GM21786 (cell line): Measurements from ENCODE around the gene NPVF.
A peak's percentile ranks its signal among the peaks of the same experiment; 100 is the strongest.

ENCODE experiments used
- ATAC-seq: cut with Tn5 transposase; IDR thresholded peaks from one replicate; pipeline ENCODE4 v1.9.1; 2021; ENCODE audit not compliant: unreplicated experiment

NPVF gene, protein sequence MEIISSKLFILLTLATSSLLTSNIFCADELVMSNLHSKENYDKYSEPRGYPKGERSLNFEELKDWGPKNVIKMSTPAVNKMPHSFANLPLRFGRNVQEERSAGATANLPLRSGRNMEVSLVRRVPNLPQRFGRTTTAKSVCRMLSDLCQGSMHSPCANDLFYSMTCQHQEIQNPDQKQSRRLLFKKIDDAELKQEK

DNA sequence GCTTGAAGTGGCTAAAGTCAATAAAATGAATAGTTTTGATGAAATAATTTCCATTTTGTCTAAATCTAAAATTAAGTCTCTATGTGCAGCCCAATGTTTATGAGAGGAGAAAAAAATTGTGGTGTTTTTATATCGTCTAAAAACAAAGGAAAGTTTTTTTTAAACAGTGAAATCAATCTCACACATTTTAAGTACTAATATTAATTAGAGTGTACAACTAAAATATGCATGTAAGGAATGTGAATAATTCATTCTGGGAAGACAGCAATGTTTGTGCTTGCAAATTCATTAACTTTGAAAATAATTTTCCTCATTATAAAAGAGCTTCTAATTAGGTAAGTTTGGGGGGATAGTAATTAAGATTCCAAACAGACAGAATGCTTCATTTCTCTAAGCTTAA, at the start of gene NPVF:
NPVF (minus strand) TSS at position 101 of the 400 bp plus-strand sequence; CDS start at position 54, 47 bp downstream.
- ATAC-seq, result no peak

DNA sequence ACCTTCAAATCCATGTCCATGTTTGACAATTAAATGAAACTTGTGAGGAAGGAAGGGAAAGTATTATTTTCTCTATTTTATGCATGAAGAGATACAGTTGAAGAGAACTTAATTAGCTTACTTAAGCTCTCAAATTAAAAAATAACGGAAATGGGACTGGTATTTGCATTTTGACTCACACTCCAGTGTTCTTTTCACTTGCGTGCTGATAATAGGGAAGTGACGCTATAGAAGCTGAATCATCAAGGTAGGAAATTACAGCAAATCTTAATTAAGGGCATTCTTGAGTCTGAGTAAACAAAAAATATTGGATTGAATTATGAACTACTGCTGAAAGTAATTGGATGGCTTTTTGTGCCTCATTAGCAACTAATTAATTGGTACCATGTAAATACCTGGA, 44.0 kb upstream of the NPVF start:
- no peak for ATAC-seq

DNA sequence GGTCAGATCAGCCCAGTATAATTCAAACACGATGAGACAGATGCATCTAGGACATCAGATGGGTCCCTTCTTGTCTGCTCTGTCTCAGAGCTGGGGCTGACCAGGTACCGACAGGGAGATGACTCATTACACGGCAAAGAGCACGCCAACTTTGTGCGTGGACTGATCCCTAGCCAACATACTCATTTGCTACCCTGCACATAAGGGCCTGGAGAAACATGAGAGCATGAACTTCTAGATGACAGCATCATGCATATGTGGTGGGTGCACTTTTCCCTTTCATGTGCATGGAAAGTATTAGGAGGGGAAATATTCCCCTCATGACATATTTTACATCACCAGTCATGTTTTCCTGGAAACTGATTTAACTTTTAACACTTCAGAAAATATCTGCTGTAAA, 35.1 kb upstream of the NPVF start:
- no peak for ATAC-seq

DNA sequence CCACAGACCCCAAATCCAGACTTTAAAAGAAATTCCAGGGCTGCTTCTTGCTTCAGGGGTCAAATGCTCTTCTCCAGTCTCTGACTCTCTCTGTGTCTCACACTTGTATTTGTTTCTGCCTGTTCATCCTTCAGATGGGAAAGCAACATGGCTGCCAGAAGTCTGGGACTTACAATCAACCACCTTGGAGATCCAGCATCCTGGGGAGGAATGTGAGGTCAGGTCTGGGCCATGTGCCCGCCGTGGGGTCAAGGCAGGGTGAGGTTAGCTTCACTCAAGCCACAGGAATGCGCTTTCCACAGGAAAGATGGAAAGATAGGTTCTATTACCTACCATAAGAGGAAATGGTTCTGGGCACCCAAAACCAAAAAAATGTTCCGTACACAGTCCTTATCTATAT, 34.3 kb upstream of the NPVF start:
- ATAC-seq, result no peak

DNA sequence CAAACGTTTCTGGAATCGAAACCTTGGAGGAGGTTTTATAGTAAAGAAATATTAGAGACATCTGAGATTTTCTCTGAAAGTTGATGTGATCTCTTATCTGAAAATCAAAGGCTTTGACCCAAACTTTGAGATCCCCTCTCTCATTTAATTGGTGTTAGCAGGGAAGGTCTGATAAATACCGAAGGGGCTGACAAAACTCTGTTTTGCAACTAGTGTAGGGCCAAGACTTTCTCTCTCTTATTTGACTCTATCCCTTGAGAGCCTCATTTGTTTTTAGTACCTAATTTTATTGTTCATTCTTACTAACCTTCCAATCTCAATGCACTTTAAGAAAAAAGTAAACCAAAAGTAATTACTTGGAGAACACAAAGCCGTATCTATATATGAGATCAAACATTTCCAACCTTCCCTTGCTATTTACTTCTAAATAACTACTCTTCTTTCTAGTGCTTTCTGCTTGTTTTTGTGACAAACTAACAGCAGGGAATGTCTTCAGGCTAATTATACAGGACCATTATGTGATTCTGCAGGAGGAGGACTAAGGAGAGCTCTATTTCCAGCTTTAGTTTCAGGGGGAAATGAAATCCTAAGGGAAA, 33.4 kb upstream of the NPVF start:
- ATAC-seq, result no peak

DNA sequence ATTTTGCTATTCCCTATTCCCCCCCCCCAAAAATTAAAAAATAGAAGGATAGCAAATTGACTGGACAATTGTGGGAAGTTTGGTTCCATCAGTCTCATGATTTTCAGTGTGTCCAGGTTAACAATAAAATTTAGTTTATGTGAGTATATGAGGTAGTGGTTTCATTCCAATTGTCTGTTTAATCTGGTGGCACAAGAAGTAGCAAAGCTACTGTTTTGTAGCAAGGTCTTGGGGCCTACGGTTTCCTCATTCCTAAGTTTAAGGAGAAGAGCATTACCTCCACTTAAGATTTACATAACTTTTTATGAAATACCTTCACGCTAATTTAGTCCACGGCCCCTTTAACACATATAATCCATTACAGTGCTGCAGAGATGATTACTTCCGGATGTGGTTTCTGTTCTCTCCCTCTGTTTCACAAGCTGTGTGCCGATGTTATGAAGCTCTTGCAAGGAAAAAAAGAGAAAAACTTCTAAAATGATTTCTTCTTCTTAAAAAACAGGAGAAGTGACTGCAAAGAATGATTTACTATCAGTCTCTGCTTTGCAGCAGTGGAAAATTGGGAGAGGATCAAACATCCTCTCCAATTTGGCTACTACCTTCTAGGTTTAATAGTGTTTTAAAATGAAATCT, 32.7 kb upstream of the NPVF start:
- ATAC-seq, result peak; percentile 68

DNA sequence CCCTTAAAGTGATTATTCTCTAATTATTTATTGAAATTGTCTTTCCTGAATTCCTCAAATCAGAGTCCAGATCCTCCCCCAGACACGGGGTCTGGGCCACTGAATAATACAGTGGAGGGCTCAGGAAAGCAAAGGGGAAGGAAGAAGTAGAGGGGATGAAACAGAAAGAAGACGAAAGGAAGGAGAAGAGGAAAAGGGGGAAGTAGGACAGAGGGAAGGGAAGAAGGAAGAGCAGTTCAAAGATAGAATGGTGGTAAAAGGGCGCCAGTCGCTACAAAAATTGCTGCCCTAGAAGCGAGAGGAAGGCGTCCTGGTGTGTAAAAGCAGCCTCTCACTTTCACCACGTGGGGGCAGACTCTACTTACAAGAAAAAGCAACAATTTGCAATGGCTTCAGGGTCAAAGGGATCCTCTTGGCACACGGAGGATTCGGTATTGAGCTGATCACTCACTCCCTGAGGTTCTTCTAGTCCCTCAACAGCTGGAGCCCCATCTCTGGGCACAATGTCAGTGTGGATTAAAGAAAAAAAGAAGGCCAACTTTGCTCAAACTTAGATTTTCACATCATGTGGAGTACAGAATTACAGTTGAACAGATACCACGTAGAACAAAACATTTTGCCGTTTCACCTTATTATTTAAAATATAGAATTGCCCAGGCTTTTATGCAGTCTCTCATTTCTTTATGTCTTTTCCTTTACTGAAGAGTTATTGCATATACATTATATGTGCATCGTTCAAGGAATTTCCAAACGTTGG, 31.4 kb upstream of the NPVF start:
- ATAC-seq, result no peak

DNA sequence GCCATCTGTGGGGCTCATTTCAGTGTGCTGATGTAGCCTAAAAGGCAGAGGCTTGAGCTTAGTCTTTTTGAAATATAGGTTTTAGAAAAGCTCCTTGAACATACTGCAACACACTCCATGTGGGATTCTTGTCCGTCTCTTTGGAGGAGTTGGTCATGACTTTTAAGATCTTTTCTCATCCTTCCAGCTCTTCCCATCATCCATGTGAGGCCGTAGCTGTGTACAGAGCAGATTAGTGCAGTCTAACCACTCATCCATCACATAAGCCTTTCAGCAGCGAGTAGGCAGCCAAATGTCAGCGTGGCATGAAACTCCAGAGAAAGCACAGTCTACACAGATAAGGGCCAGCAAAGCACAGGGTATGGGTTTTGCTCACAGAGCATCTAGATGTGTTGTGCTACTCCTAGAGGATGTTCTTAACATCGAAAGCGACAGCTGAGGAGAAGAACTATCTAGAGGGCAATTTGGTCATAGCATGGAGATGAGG, 28.1 kb upstream of the NPVF start:
- ATAC-seq, result no peak

DNA sequence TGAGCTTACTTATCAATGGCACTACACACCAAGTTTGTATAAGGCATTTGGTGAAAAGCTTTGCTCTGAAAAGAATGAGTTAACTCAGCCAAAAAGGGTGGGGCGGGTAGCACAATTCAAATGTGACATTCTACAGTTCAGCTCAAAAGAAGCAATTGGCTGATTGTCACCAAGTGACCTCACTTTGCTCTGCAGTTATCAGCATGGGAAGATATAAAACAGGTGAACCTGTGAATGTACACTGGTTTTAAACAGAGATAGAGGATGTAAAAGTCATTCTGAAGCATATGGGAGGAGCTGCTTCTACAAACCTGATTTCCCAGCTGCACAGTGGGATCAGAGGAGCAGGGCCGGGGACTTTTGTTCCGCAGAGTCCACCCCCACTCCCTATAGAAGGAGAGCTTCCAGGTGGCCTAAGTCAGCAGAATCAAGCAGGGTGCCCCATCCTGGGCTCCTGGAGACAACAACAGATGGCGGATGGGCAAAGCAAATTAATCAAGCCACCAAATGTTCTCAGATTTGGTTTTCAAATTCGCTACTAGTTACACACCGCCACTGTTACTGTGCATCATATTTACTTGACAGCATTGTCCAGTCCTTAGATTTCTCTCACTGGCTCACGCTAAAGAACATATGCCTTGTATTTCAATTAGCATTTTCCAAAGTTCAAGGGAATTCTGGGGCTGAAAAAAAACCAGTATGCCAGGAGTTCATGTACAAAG, 27.5 kb upstream of the NPVF start:
- no peak for ATAC-seq

DNA sequence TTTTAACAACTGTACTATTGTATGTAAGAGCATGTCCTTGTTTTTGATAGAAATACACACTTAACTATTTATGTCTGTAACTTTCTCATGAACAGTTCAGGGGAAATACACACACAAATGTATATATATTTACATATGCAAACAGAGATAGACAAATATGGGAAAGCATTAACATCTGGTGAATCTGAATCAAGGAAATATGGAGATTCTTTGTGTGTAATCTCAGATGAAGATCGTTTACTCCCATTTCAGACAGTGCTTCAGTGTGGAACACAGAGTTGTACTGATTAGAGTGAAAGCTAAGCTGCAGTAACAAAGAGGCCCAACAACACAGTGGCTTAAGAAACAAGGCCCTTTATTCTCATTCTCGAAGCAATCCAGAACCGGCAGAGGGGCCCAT, 26.3 kb upstream of the NPVF start:
- ATAC-seq, result no peak

DNA sequence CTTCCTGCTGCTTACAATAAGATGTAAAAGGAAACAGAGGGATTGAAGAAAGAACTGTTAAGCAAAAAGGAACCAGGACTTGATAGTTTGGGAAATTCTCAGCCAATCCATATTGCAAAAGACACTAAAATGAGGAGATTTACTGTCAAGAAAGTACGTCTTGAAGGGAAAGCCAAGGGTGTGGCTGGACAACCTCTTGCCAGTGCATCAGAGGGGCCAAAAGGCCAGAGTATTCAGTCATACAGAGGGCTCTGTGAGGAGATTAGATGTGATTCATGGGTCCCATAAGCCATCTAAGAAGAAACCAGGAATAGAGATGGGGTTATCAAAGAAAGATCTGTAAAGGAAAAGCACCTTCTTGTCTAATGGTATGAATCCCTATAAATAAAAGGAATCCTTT, 25.4 kb upstream of the NPVF start:
- no peak for ATAC-seq

DNA sequence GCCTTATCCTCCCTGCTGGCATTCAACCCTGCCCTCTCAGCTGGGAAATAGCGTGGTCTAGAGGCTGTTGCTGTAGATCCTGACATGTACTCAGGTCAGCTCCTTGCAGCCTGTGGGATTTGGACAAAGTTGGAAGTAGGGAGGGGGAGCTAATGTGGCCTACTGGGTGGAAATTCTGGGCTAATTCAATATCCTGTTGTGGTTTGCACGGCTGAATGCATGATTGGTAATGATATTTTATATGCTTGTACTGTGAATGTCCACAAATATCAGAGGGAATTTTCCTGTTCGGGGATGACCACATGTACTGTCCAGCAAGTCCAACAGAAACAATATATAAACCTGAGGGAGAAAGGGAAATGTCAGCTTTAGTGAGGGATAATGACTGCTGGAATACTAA, 22.1 kb upstream of the NPVF start:
- no peak for ATAC-seq

DNA sequence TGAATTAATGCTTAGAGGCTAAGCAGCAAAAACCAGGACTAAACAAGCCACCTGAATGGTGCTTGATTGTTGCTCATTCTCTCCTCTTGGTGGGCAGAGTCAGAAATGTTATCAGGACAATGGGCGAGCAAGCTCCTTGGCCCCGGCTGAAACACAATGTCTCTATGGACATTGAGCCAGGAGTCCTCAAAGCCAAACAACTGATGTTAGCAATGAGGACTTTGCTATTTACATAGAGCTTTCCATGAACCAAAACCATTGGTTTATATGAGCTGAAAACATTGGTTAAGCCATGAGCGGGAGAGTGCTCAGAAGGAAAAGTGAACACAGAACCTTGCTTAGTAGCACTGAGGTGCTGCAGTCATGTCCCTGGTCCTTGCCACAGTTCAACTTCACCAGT, 21.5 kb upstream of the NPVF start:
- no peak for ATAC-seq

DNA sequence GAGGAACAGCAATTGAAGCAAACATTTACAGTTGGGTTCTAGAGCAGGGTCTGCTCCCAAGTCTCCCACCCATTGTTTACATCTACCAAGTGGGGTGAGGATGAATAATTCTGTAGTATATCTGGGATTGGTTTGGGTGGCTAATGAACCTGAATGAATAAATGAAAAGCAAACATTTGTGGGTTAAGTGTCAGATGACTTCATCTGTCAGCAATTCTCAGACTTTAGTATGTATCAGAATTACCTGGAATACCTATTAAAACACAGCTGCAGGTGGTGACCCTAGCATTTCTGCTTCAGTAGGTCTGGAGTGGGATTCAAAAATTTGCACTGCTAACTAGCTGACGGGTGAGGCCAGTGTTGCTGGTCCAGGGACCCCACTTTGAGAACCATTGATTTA, 18.0 kb upstream of the NPVF start:
- no peak for ATAC-seq

DNA sequence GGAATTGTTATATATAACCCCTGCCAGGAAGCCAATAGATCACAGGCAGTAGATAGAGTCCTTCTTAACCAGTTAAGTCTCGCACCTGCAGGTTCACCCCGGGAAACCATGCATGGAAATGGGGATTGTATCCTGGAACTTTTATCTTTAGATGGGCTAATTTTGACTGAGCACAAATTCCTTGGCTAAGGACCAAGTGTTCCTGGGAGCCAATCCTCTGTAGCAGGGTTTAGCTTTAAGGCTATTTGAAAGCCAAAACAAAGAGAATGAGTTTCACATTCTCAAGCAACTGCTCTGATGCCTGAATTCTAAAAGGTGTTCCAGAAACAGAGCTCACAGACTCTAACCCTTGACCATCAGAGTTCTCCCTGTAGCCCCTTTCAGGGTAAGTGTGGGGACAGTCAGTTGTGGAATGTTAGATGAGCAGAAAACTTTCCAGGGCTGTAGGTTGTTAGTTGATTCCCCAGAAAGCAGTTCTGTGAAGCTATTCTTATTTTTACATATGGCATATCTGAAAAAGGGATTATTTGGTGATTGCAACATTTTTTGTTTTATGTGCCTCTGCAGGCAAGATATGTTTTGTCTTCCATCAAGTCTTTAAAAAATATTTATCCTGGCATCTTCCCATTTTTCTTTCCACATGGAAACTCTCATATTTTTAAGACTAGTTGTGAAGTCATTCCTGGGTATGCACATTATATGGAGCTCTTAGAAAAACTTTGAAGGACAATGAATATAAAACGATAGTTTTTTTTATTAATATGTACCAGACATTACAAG, 16.2 kb upstream of the NPVF start:
- ATAC-seq, result no peak

DNA sequence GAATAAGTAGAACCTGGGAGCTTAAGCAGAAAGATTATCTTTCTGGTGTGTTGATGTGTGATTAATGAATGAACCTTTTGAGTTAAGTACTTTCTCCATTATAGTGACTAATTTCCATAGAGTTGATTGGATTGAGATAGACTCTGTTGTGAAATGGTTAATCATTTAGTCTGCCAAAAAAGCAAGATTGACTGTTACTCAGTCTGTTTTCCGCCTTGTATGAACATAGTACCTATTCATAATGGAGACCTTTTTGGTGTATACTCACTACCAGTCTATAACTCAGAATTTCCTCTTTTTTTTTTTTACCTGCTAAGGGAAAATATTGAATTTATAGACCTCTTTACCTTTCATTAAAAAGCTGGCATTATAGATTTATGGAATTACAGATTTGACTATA, 14.4 kb upstream of the NPVF start:
- ATAC-seq, result no peak

DNA sequence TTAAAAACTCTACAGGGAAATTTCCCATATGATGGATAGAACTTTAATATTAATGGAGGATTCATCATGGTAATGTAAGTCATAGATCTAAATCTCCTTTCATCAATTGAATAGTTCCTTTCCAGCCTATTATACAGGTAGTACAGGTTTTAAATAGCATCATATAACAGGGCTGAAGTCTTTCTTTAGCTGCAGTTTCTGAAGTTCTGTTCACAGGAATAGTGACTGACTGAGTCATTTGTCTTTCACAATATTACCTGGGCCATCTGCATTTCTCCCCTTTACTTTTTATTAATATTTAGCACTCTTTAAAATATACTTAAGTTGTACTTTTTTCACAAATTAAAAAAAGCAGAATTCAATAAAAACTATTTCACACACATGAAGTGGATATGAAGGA, 12.6 kb upstream of the NPVF start:
- ATAC-seq, result no peak

DNA sequence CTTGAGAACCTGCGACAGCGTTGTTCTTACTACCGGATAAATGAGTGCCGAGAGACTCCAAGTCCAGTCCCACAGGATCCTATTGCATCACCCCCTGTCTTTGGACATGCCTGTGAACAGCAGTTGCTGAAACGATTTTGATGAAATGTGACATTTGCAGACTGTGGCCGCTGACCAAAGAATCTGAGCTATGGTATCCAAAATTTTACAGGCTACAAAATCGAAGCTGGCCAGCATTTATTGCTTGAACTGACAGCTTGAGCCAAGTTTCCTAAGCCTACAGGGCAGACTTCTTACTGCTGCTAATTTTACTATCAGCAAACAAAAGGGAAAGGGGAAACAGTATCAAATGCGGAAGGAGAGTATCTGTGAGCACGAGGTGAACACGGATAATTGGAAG, 12.1 kb upstream of the NPVF start:
- ATAC-seq, result no peak

DNA sequence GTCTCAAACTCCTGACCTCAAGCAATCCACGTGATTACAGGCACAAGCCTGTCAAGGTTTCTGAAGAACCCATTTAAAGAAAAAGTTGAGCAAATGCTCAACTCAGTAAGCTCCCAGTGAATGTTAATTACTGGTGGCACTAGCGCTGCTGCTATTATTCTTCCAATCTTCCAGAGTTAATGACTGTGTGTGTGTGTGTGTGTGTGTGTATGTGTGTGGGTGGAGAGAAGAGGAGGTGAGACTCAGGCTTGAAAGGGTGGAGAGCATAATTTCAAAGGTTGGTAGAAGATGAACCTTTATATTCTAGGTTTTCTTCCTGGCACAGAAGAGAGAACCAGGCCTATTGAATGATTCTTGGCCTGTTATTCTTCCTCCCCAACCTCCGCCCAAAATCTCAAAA, 11.6 kb upstream of the NPVF start:
- no peak for ATAC-seq

DNA sequence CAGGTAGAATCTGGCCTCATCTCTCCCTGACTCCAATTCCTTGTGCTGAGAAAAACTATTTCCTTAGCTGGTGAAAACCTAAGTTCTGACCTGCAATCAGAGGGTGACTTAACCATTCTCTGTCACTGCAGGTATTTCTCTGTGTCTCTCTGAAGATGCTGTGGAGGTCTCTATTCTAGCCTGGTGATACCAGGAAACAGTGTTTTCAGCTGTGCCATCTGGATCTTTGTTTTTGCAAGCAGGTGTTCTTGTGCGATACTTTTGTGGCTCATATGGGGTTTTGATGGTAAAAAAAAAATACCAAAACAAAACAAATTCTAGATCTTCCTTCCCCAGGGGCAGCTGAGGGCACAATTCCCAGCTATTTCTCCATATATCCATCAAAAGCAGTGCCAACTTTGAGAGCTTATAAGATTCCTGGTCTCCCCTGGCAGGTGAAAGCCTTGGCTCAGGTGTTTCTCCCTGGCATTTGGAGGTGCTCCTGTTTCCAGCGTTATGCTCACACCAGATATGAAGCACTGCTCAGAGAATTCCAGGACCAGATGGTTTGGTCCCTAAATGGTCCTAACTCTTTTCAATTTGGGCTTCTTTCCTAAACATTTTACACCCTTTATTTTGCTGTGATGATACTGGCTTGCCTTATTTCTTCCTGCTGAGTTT, 9.9 kb upstream of the NPVF start:
- no peak for ATAC-seq
